ENCODE measurements around the gene DCP1A.
"Not testable (repeated sequence)": the region's sequence is repeated elsewhere in the genome, so short reads cannot be mapped to it uniquely, and the experiment has no call there.

The DCP1A gene

DNA sequence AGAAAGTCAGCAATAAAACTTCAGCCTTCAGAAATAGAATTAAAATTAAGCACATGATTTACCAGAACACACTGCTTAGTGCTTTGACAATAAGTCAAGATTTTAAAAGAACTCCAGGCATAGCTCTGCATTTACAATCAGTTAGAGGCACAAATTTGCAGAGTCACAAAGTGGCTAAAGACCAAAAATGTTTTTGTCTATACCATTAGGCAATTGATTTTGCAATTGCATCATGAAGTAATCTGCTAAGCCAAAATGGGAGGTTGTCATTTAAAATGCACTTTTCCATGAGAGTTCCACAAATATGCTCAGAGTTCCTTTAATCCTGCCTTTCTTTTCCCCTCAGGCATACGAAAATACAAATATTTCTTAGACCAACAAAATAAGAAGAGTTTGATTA, 10.1 kb upstream of the DCP1A start:
- Histone ChIP-seq H3K27me3 (ENCODE audit: insufficient read depth, low read length) (no peaks in the 10 kb centered on the region), H3K79me2 (ENCODE audit: control insufficient read depth, insufficient read depth, low read length, unreplicated experiment) (no peaks in the 10 kb centered on the region), H3K36me3 (ENCODE audit: insufficient read depth, low read length) (no peaks in the 10 kb centered on the region), H3K4me1 (ENCODE audit: control insufficient read depth, insufficient read depth, low read length, unreplicated experiment) (peaks cover 9% of the 10 kb centered on the region), H3K27ac (ENCODE audit: low read depth, low read length) (no peak overlapping the region), H3K4me3 (ENCODE audit: low read depth, low read length) (no peak overlapping the region), H2AFZ (ENCODE audit: low read length, unreplicated experiment) (no peak overlapping the region)

GRCh38 chr3:53354945-53355498, 7.7 kb upstream of the DCP1A start:
- H3K79me2 ChIP-seq (ENCODE audit: control insufficient read depth, insufficient read depth, low read length, unreplicated experiment) = no peaks in the 10 kb centered on the region
- H3K36me3 ChIP-seq (ENCODE audit: insufficient read depth, low read length) = no peaks in the 10 kb centered on the region
- no peak overlapping the region for H2AFZ ChIP-seq (ENCODE audit: low read length, unreplicated experiment)
- H3K4me1 ChIP-seq (ENCODE audit: control insufficient read depth, insufficient read depth, low read length, unreplicated experiment) = peaks cover 19% of the 10 kb centered on the region
- no peak overlapping the region for H3K27ac ChIP-seq (ENCODE audit: low read depth, low read length)
- no peaks in the 10 kb centered on the region for H3K27me3 ChIP-seq (ENCODE audit: insufficient read depth, low read length)
- H3K4me3 ChIP-seq (ENCODE audit: low read depth, low read length) = no peak overlapping the region

DNA sequence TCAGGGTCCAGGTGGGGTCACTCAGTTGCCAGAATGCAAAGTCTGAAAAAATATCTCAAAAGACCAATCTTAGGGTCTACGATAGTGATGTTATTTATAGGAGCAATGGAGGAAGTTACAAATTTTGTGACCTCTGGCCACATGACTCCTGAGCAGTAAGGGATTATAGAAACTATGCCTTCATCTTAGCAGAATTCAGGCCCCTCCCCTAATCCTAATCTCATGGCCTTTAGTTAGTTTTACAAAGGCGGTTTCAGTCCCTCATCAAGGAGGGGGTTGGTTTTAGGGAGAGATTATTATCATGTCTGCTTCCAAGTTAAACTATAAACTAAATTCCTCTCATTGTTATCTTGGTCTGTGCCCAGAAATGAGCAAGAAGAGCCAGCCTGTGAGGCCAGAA, 5.9 kb upstream of the DCP1A start:
- Histone ChIP-seq H2AFZ (ENCODE audit: low read length, unreplicated experiment) (no peak overlapping the region), H3K4me1 (ENCODE audit: control insufficient read depth, insufficient read depth, low read length, unreplicated experiment) (peaks cover 19% of the 10 kb centered on the region)

DNA sequence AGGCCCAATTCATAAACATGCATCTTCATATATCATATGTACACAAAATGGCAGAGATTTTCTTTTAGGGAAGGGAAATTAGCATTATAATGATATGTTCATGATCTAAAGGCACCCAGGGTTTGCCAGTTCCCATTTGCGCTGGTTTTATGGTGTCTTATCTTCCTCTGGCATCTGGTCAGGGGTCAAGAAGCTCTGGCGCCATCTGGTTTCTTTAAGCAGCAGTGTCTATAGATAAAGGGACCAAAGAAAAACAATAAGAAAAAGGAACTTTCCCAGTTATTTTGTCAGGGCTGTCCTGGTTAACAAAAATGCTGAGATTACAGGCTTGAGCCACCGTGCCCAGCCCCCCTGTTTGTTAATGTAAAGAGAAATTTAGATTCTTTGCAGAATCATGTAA, 3.3 kb upstream of the DCP1A start:
- Histone ChIP-seq H3K79me2 (ENCODE audit: control insufficient read depth, insufficient read depth, low read length, unreplicated experiment) (peaks cover 17% of the 10 kb centered on the region), H3K27ac (ENCODE audit: low read depth, low read length) (no peak overlapping the region), H3K36me3 (ENCODE audit: insufficient read depth, low read length) (no peaks in the 10 kb centered on the region), H3K27me3 (ENCODE audit: insufficient read depth, low read length) (no peaks in the 10 kb centered on the region), H3K4me1 (ENCODE audit: control insufficient read depth, insufficient read depth, low read length, unreplicated experiment) (peaks cover 20% of the 10 kb centered on the region), H2AFZ (ENCODE audit: low read length, unreplicated experiment) (peak overlapping the region; percentile 95), H3K4me3 (ENCODE audit: low read depth, low read length) (no peak overlapping the region)

More for the DNA sequence above, 5.9 kb upstream of the DCP1A start:
- Histone ChIP-seq H3K79me2 (ENCODE audit: control insufficient read depth, insufficient read depth, low read length, unreplicated experiment) (no peaks in the 10 kb centered on the region), H3K36me3 (ENCODE audit: insufficient read depth, low read length) (no peaks in the 10 kb centered on the region), H3K4me3 (ENCODE audit: low read depth, low read length) (no peak overlapping the region), H3K27ac (ENCODE audit: low read depth, low read length) (no peak overlapping the region), H3K27me3 (ENCODE audit: insufficient read depth, low read length) (no peaks in the 10 kb centered on the region)

- H3K36me3 ChIP-seq (ENCODE audit: insufficient read depth, low read length); H3K27me3 ChIP-seq (ENCODE audit: insufficient read depth, low read length): not testable (repeated sequence)
- H3K79me2 ChIP-seq (ENCODE audit: control insufficient read depth, insufficient read depth, low read length, unreplicated experiment) = peaks cover 41% of the 10 kb centered on the region
- H3K27ac ChIP-seq (ENCODE audit: low read depth, low read length) = peak overlapping the region; percentile 60
- H3K4me3 ChIP-seq (ENCODE audit: low read depth, low read length) = peak overlapping the region; percentile 93
- peaks cover 20% of the 10 kb centered on the region for H3K4me1 ChIP-seq (ENCODE audit: control insufficient read depth, insufficient read depth, low read length, unreplicated experiment)
- peak overlapping the region; percentile 98 for H2AFZ ChIP-seq (ENCODE audit: low read length, unreplicated experiment)
Observed at GRCh38 chr3:53348118-53348517, 775 bp upstream of the DCP1A start.

- peaks cover 7% of the 10 kb centered on the region; the same call in 1 of the 2 replicates for H3K36me3 ChIP-seq (ENCODE audit: insufficient read depth, low read length)
- H3K79me2 ChIP-seq (ENCODE audit: control insufficient read depth, insufficient read depth, low read length, unreplicated experiment) = peaks cover 53% of the 10 kb centered on the region
- no peaks in the 10 kb centered on the region for H3K27me3 ChIP-seq (ENCODE audit: insufficient read depth, low read length)
- H2AFZ ChIP-seq (ENCODE audit: low read length, unreplicated experiment) = peak overlapping the region; percentile 66
- peaks cover 20% of the 10 kb centered on the region for H3K4me1 ChIP-seq (ENCODE audit: control insufficient read depth, insufficient read depth, low read length, unreplicated experiment)
- H3K27ac ChIP-seq (ENCODE audit: low read depth, low read length) = peak overlapping the region; percentile 70
- peak overlapping the region; percentile 93 for H3K4me3 ChIP-seq (ENCODE audit: low read depth, low read length)
Observed at GRCh38 chr3:53346922-53347260, 452 bp downstream of the DCP1A start.

DNA sequence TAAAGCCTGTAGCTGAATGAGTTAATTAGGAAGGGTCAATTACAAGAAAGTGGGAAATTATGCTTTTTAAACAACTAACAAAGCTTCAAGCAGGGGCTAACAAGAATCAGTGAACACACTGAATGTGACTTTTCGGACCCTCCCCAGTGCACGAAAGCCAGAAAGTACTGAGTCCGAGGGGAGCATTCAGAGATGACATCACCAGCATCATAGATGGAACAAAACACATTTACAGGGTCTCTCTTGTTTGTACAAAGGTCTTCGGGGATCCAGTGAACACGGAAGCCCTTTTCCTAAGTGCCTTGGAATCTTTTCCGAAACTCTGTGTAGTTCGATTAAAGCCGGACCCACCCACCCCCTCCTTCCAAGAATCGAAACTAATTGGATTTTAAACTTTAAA, 829 bp downstream of the DCP1A start:
- Histone ChIP-seq H3K4me1 (ENCODE audit: control insufficient read depth, insufficient read depth, low read length, unreplicated experiment) (peaks cover 20% of the 10 kb centered on the region), H3K79me2 (ENCODE audit: control insufficient read depth, insufficient read depth, low read length, unreplicated experiment) (peaks cover 53% of the 10 kb centered on the region), H3K4me3 (ENCODE audit: low read depth, low read length) (peak overlapping the region; percentile 93), H3K36me3 (ENCODE audit: insufficient read depth, low read length) (peaks cover 7% of the 10 kb centered on the region; the same call in 1 of the 2 replicates), H3K27ac (ENCODE audit: low read depth, low read length) (peak overlapping the region; percentile 70; the same call in 1 of the 2 replicates), H3K27me3 (ENCODE audit: insufficient read depth, low read length) (no peaks in the 10 kb centered on the region), H2AFZ (ENCODE audit: low read length, unreplicated experiment) (peak overlapping the region; percentile 48)

DNA sequence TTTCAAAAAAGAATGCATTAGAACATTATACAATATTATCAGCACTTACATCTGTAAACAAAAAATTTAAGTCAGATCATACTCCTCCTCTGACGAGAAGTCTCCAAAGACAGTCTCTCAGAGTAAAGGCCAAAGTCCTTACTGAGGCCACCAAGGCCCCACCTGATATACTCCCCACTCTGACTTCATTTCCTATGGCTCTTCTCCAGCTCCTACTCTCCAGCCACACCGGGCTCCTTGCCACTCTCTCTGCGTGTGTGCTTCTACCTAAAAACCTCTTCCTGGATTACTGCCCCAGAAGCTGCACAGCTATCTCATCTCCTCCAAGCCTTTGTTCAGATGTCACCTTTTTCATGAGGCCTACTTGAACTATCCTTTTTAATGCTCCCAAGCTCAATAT, 5.0 kb downstream of the DCP1A start:
- H3K27me3 ChIP-seq (ENCODE audit: insufficient read depth, low read length) = no peaks in the 10 kb centered on the region

GRCh38 chr3:53337167-53337940, 10.0 kb downstream of the DCP1A start:
- Histone ChIP-seq H3K36me3 (ENCODE audit: insufficient read depth, low read length) (peaks cover 23% of the 10 kb centered on the region), H3K27me3 (ENCODE audit: insufficient read depth, low read length) (no peaks in the 10 kb centered on the region), H3K4me3 (ENCODE audit: low read depth, low read length) (no peak overlapping the region), H2AFZ (ENCODE audit: low read length, unreplicated experiment) (no peak overlapping the region), H3K4me1 (ENCODE audit: control insufficient read depth, insufficient read depth, low read length, unreplicated experiment) (no peaks in the 10 kb centered on the region), H3K79me2 (ENCODE audit: control insufficient read depth, insufficient read depth, low read length, unreplicated experiment) (peaks cover 55% of the 10 kb centered on the region), H3K27ac (ENCODE audit: low read depth, low read length) (no peak overlapping the region)

More for the DNA sequence above, 5.0 kb downstream of the DCP1A start:
- Histone ChIP-seq H3K4me3 (ENCODE audit: low read depth, low read length) (no peak overlapping the region), H3K4me1 (ENCODE audit: control insufficient read depth, insufficient read depth, low read length, unreplicated experiment) (peaks cover 10% of the 10 kb centered on the region), H2AFZ (ENCODE audit: low read length, unreplicated experiment) (no peak overlapping the region), H3K36me3 (ENCODE audit: insufficient read depth, low read length) (peaks cover 13% of the 10 kb centered on the region), H3K27ac (ENCODE audit: low read depth, low read length) (no peak overlapping the region), H3K79me2 (ENCODE audit: control insufficient read depth, insufficient read depth, low read length, unreplicated experiment) (peaks cover 82% of the 10 kb centered on the region)

- Histone ChIP-seq H3K27me3 (ENCODE audit: insufficient read depth, low read length) (no peaks in the 10 kb centered on the region), H3K79me2 (ENCODE audit: control insufficient read depth, insufficient read depth, low read length, unreplicated experiment) (peaks cover 60% of the 10 kb centered on the region), H3K4me3 (ENCODE audit: low read depth, low read length) (no peak overlapping the region), H3K4me1 (ENCODE audit: control insufficient read depth, insufficient read depth, low read length, unreplicated experiment) (no peaks in the 10 kb centered on the region), H3K36me3 (ENCODE audit: insufficient read depth, low read length) (peaks cover 34% of the 10 kb centered on the region), H3K27ac (ENCODE audit: low read depth, low read length) (no peak overlapping the region), H2AFZ (ENCODE audit: low read length, unreplicated experiment) (no peak overlapping the region)
Observed at GRCh38 chr3:53334742-53335141, 12.6 kb downstream of the DCP1A start.

- H3K27me3 ChIP-seq (ENCODE audit: insufficient read depth, low read length) = no peaks in the 10 kb centered on the region
- peaks cover 6% of the 10 kb centered on the region for H3K4me1 ChIP-seq (ENCODE audit: control insufficient read depth, insufficient read depth, low read length, unreplicated experiment)
- peaks cover 40% of the 10 kb centered on the region for H3K36me3 ChIP-seq (ENCODE audit: insufficient read depth, low read length)
- H2AFZ ChIP-seq (ENCODE audit: low read length, unreplicated experiment) = no peak overlapping the region
- H3K79me2 ChIP-seq (ENCODE audit: control insufficient read depth, insufficient read depth, low read length, unreplicated experiment) = peaks cover 58% of the 10 kb centered on the region
- no peak overlapping the region for H3K27ac ChIP-seq (ENCODE audit: low read depth, low read length)
- H3K4me3 ChIP-seq (ENCODE audit: low read depth, low read length) = no peak overlapping the region
Observed at GRCh38 chr3:53331871-53332270, 15.5 kb downstream of the DCP1A start.
